Stimulated activated CD8-positive, alpha-beta memory T cell treated with anti-CD3 and anti-CD28 coated beads, Interleukin-7, amount 100 ng/mL, for 1 hour (primary cell): Measurements from ENCODE around the gene ECHS1.
"Not testable (repeated sequence)": the region's sequence is repeated elsewhere in the genome, so short reads cannot be mapped to it uniquely, and the experiment has no call there.

Experiments
- DNase-seq, 2 donors: peaks; one replicate each; pipeline ENCODE4 v3.0.0-alpha.2; 2020; ENCODE audit warnings: low read depth in 2 of 2

The ECHS1 gene

DNA sequence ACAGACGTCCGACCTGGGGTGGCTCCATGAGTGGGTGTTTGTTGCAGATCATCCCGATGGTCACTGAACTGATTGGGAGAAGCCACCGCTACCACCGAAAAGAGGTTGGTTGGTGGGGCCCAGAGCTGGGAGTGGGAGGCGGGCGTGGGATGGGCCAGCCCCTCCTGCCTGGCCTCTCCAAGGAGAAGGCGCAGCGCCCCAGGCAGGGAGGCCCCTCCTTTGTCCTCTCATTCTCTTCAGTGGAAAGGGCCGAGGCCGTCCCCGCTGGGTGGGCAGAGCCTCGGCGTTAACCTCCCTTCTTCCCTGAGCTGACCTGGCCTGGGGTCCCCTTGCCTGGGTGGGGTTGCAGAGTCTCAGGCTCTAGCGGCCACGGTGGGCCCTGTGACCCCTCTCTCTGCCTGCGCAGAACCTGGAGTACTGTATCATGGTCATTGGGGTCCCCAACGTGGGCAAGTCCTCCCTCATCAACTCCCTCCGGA, 26.0 kb upstream of the ECHS1 start:
- no peak for DNase-seq

- DNase-seq: no peak
These were observed 24.8 kb upstream of the ECHS1 start for GRCh38 chr10:133397938-133398337.

GRCh38 chr10:133396035-133396624, 23.0 kb upstream of the ECHS1 start:
- no peak for DNase-seq

DNA sequence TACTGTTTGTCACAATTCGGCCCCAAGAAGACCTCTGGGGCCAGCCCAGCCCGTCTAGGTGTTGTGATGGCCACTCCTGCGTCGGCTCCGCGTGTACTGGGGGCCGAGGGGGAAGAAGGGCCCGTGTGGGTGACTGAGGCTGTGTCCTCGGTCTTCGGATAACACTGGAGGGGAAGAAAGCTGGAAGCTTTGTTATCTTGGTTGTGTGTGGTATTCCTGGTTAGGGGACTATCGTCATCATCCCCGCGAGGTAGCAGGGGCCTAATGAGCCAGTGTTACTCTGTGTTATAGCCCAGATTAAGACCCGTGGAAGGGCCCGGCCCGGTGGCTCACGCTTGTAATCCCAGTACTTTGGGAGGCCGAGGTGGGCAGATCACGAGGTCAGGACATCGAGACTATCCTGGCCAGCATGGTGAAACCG, 21.7 kb upstream of the ECHS1 start:
- DNase-seq: no peak

DNA sequence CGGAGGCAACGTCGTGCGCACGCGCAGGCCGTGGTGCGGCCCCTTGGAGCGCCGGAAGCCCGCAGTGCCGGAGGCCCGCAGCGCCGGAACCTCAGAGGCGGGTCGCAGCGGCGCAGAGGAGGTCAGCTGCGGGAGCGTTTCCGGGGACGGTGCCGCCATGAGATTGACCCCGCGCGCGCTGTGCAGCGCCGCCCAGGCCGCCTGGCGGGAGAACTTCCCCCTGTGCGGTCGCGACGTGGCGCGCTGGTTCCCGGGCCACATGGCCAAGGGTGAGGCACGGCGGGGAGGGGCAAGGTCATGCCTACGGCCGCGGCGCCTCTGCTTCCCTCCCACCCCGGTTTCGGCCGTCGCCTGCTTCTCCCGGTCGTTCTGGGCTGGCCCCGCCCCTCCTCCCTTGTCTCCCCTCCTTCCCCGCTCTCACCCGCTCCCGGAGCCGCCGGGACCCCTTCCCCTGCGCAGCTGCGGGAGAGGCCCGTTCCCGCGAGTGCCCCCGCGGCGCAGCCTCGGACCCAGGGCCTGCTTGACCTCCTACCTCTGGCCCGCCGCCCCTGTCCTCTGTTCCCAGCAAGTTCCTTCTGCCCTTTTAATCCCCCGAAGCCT, 21.0 kb upstream of the ECHS1 start, which contains the start of gene MTG1:
Gene MTG1, plus strand, starts transcription at position 94 of the 600 bp plus-strand sequence. Its CDS starts 64 bp downstream, at position 158.
- peak in 1 of 2 donors; percentile 82 for DNase-seq

DNA sequence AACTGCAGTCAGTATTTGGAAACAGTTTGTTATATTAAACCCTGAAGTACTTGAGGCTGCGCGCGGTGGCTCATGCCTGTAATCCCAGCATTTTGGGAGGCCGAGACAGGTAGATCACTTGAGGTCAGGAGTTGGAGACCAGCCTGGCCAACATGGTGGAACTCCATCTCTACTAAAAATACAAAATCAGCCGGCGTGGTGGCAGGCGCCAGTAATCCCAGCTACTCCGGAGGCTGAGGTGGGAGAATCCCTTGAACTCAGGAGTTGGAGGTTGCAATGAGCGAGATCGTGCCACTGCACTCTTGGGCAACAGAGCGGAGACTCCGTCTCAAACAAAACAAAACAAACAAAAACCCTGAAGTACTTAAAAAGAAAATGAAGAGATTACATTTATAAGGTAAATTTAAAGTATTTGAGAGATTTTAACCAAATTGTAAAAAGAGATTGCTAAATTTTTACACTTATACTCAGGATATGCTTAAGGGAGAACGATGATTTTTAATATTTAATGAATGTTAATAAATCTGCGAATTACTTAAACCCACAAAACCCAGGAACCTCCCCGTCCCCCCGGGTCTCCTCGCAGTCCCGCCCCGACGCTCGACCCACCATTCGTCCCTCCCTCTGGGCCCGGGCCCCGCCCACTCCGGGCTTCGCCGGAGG, 20.4 kb upstream of the ECHS1 start:
- peak in 1 of 2 donors; percentile 92 for DNase-seq

DNA sequence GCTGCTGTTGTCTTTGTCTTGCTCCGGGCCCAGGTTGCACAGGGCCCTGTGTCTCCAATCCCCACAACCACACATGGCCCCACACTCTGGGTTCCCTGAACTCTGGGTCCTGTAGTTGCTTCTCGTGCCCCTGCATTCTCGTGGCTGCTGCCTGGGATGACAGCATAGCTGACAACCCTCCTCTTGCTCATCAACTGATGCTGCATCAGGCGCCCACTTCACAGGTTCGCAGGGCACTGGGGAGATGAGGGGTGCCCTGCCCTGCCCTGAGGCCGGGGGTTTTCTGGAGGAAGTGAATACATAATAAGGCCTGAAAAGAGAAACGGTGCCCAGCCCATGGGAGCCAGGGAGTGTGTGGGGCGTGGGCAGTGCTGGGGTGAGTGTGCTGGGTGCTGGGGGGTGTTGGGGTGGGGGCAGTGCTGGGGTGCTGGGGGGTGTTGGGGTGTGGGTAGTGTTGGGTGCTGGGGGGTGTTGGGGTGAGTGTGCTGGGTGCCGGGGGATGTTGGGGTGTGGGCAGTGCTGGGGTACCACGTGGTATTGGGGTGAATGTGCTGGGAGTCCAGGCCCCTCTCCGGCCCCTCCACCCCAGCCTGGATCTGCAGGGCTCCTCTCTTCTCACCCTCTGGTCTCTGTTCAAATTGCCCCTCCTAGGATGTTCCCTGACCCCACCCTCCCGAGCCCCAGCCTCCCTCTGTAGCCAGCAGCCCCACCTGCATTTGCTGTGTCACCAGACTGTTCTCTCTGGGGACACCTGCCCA, 18.8 kb upstream of the ECHS1 start:
- no peak for DNase-seq

- DNase-seq: no peak
These were observed 18.1 kb upstream of the ECHS1 start for GRCh38 chr10:133391249-133391635.

- no peak for DNase-seq
These were observed 17.6 kb upstream of the ECHS1 start for GRCh38 chr10:133390597-133391248.

DNA sequence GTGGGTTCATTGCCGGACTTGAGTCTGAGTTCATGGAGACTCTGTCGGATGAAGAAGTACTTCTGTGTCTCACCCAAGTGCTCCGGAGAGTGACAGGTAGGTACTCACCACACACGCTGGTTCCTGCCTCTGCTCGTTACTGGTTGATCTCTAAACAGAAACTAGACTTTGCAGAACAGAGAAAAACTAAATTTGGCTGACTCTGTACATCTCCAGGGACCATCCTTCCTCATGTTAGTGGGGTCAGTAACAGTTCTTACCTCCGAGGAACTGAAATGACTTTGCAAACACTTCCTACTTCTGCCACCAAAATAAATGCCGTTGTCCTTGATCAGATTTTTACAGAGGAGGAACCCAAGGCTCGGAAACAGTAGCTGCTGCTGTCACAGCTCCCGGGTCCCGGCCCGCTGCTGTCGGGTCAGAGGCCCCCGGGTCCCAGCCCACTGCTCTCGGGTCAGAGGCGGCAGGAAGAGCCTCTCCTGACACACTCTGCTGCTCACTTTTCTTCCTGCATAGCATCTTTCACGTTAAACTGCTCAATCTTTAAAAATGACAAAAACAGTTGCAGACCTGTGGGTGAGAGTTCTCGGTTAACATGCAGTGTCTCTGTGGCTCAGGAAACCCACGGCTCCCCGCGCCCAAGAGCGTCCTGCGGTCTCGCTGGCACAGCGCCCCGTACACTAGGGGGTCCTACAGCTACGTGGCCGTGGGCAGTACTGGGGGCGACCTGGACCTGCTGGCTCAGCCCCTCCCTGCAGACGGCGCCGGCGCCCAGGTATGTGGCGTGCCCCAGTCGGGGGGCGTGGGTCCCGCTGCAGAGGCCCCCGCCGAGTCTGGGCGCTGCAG, 16.0 kb upstream of the ECHS1 start:
- no peak for DNase-seq

GRCh38 chr10:133388236-133388972, 15.2 kb upstream of the ECHS1 start:
- DNase-seq: no peak

DNA sequence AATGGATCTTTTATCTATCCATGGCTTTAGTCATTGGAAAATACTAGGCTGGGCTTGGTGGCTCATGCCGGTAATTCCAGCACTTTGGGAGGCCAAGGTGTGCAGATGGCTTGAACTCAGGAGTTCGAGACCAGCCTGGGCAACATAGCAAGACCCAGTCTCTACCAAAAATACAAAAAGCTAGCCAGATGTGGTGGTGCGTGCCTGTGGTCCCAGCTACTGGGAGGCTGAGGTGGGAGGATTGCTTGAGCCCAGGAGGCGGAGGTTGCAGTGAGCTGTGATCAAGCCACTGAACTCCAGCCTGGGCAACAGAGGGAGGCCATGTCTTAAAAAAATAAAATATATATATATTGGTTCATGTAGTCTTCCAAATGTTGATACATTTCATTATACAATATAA, 13.8 kb upstream of the ECHS1 start:
- not testable (repeated sequence) for DNase-seq

DNA sequence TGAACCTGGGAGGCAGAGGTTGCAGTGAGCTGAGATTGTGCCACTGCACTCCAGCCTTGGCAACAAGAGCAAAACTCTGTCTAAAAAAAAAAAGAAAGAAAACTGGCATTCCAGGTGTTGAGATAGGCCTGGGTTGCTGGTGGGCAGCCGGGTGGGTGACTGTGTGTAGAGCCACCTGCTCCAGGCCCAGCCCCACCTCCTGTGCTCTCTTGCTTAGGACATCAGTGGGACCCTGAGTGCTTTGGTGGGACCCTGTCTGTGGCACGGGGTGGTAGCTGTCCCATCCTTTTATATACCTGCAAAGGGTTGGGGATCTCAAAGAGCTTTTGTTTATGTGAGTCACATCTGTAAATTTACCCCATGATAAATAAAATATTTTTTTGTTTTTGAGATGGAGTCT, 12.1 kb upstream of the ECHS1 start:
- DNase-seq: no peak

DNA sequence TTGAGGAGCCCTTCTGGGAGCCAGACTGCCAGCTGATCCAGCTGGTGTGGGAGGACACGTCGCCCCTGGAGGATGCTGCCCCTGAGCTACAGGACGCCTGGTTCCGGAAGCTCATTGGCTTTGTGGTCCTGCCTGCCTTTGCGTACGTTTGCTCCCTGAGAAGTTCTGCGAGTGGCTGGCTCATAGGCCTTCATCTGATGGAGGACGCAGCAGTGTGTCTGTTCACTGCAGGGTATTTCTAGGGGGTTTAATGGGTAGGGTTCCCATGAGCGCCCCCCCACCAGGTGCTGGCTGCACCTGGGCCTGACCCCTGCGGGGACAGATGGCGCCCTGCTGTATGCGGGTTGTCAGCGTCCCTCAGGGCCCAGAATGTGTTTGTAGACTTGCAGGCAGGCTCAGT, 10.9 kb upstream of the ECHS1 start:
- no peak for DNase-seq

DNA sequence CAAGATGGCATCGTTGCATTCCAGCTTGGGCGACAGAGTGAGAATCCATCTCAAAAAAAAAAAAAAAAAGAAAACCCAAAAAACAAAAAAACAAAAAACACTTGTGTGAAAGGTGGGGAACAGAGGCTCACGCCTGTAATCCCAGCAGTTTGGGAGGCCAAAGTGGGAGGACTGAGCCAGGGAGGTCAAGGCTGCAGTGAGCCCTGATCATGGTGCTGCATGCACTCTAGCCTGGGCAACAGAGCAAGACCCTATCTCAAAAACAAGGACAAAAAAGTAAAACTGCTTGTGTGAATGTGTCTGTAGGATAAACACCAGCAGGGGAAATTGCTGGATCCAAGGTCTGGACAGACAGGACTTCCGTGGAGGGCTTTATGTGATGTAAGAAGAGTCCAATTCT, 10.4 kb upstream of the ECHS1 start:
- DNase-seq: no peak

- DNase-seq: no peak
These were observed 7.9 kb upstream of the ECHS1 start for GRCh38 chr10:133381036-133381435.

DNA sequence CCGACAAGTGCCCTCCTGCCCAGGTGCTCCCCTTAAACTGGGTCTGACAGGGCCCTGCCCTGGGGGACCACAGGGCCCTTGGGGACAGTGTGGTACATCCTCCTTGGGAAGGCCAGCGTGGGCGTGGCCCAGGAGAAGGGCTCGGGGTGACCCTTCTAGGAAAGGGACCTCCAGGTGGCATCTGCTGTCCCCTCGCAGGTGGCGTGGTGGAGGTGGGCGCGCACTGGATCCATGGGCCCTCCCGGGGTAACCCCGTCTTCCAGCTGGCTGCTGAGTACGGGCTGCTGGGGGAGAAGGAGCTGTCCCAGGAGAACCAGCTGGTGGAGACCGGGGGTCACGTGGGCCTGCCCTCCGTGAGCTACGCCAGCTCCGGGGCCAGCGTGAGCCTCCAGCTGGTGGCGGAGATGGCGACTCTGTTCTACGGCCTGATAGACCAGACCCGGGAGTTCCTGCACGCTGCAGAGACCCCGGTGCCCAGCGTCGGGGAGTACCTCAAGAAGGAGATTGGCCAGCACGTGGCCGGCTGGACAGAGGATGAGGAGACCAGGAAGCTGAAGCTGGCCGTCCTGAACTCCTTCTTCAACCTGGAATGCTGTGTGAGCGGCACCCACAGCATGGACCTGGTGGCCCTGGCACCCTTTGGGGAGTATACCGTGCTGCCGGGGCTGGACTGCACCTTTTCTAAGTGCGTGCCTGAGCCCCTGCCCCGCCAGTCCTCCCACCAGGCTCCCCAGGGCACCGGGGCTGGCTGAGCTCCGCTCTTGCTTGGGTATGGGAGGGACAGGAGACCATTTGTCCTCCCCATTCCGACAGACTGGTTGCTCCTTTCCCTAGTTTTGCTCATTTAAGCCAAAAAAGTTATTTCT, 6.9 kb upstream of the ECHS1 start:
- no peak for DNase-seq

- DNase-seq: no peak
These were observed 6.1 kb upstream of the ECHS1 start, which contains the start of gene PAOX for GRCh38 chr10:133379152-133379800. Gene PAOX (plus strand): TSS chr10:133379262. CDS start chr10:133379317, 55 bp downstream.
